Measurements from ENCODE around the gene SLC25A11. TPM values are rescaled to one million over a fixed set of nuclear protein-coding genes. Genes with fewer than 3 reads are reported as not detected.

Gene SLC25A11
- total RNA-seq, 1 experiment from 2014 or later: 75.1 TPM

GRCh38 chr17:4898927-4899326 lies 40.9 kb downstream of the SLC25A11 start:
- Histone ChIP-seq H3K79me2 (ENCODE audit: insufficient read depth, low read length) (no peaks in the 10 kb centered on the region), H3K36me3 (ENCODE audit: control insufficient read depth in 1 of 2, insufficient read depth in 2 of 2, low read length in 2 of 2) (peaks cover 9 to 26% of the 10 kb centered on the region in 2 experiments; a peak in 3 of 4 replicates), H2AFZ (ENCODE audit: low read depth, low read length, poor library complexity, severe bottlenecking) (no peak overlapping the region), H4K20me1 (ENCODE audit: insufficient read depth) (no peaks in the 10 kb centered on the region), H3K27me3 (ENCODE audit: insufficient read depth, low read length) (no peaks in the 10 kb centered on the region), H3K4me1 (ENCODE audit: control insufficient read depth in 1 of 2, insufficient read depth in 2 of 2, low read length in 2 of 2) (peaks cover 10 to 14% of the 10 kb centered on the region in 2 experiments), H3K9me3 (ENCODE audit: control insufficient read depth in 1 of 2, insufficient read depth in 1 of 2, low read depth in 1 of 2, low read length in 2 of 2) (no peaks in the 10 kb centered on the region), H3K27ac (ENCODE audit: low read depth, low read length) (no peak overlapping the region), H3K9ac (ENCODE audit: low read length) (no peak overlapping the region), H3K4me3 (replicated peaks in 1 of 2; ENCODE audit: low read depth in 1 of 2, low read length in 2 of 2) (no peak overlapping the region), H3K4me2 (ENCODE audit: low read length) (no peak overlapping the region), H3K9me2 (ENCODE audit: insufficient read depth) (no peaks in the 10 kb centered on the region)
- ChIA-PET RAD21 (ENCODE audit: low non-redundant PET in 1 of 2, low total read pairs in 2 of 2, uncharacterized antibody in 2 of 2, unreplicated experiment in 2 of 2) (no interaction called here), POLR2A (no interaction called here), CTCF (no interaction called here)
- DNase-seq (ENCODE audit: low read depth, low spot score) (no peak), ATAC-seq (no peak)
- BruUV-seq (replicated peaks): no TSS peak
- TF ChIP-seq ZFX (IDR thresholded peaks at IDR 0.05): no peak
- no peak for TF ChIP-seq POLR2A (IDR thresholded peaks at IDR 0.05; ENCODE audit: borderline replicate concordance, extremely low read depth, insufficient read depth, insufficient read length)
- no peak for TF ChIP-seq EZH2 (IDR thresholded peaks at IDR 0.05)
- no peak for TF ChIP-seq CEBPB (IDR thresholded peaks at IDR 0.05; ENCODE audit: low read depth)
- TF ChIP-seq CTCF (IDR thresholded peaks at IDR 0.05 in 2 of 3, conservative IDR thresholded peaks at IDR 0.05 in 1 of 3; ENCODE audit: borderline replicate concordance in 1 of 3, insufficient read depth in 1 of 3, low read depth in 2 of 3, low read length in 2 of 3): no peak
- TF ChIP-seq JUND (IDR thresholded peaks at IDR 0.05): no peak
- TF ChIP-seq EZH2phosphoT487 (IDR thresholded peaks at IDR 0.05; ENCODE audit: borderline replicate concordance): no peak
- TF ChIP-seq TCF7L2 (IDR thresholded peaks at IDR 0.05; ENCODE audit: borderline replicate concordance, extremely low read depth, insufficient read depth, insufficient read length): no peak
- no peak for TF ChIP-seq POLR2AphosphoS5 (IDR thresholded peaks at IDR 0.05; ENCODE audit: low read depth, low read length)
- TF ChIP-seq SP1 (IDR thresholded peaks at IDR 0.05; ENCODE audit: low read depth): no peak
- no peak for TF ChIP-seq SRF (IDR thresholded peaks at IDR 0.05; ENCODE audit: low read depth)
- no peak for TF ChIP-seq SIN3A (IDR thresholded peaks at IDR 0.05; ENCODE audit: low read depth)
- no peak for TF ChIP-seq ELF1 (IDR thresholded peaks at IDR 0.05; ENCODE audit: borderline replicate concordance, low read depth)
- no peak for TF ChIP-seq YY1 (IDR thresholded peaks at IDR 0.05; ENCODE audit: extremely low read depth, insufficient replicate concordance, low read depth, low read length)
- no peak for TF ChIP-seq RAD21 (IDR thresholded peaks at IDR 0.05; ENCODE audit: low read depth)
- TF ChIP-seq CBX3 (IDR thresholded peaks at IDR 0.05; ENCODE audit: low read depth): no peak
- no peak for TF ChIP-seq EGR1 (IDR thresholded peaks at IDR 0.05; ENCODE audit: low read depth)
- TF ChIP-seq, protein P1, sequence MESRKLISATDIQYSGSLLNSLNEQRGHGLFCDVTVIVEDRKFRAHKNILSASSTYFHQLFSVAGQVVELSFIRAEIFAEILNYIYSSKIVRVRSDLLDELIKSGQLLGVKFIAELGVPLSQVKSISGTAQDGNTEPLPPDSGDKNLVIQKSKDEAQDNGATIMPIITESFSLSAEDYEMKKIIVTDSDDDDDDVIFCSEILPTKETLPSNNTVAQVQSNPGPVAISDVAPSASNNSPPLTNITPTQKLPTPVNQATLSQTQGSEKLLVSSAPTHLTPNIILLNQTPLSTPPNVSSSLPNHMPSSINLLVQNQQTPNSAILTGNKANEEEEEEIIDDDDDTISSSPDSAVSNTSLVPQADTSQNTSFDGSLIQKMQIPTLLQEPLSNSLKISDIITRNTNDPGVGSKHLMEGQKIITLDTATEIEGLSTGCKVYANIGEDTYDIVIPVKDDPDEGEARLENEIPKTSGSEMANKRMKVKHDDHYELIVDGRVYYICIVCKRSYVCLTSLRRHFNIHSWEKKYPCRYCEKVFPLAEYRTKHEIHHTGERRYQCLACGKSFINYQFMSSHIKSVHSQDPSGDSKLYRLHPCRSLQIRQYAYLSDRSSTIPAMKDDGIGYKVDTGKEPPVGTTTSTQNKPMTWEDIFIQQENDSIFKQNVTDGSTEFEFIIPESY (IDR thresholded peaks at IDR 0.05; ENCODE audit: extremely low read depth, insufficient replicate concordance, low read length): no peak
- TF ChIP-seq, protein P2, sequence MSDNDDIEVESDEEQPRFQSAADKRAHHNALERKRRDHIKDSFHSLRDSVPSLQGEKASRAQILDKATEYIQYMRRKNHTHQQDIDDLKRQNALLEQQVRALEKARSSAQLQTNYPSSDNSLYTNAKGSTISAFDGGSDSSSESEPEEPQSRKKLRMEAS (IDR thresholded peaks at IDR 0.05): no peak
- intact Hi-C loops (cut with micrococcal nuclease): no loop called here
